IMR-90 (cell line): ENCODE results near the gene GPR3. TPM values are rescaled to one million over a fixed set of nuclear protein-coding genes. Genes with fewer than 3 reads are reported as not detected.

Experiments used
- ATAC-seq: fragments of 200-7000 bp; cut with Tn5 transposase; 2 replicates; pipeline ENCODE4 v1.9.1; 2020; ENCODE audit warnings: low read depth, mild to moderate bottlenecking, moderate library complexity
- BruUV-seq: library from RNA; stranded (reverse); fragments of 400-500 nt; replicated peaks from 2 replicates; lab custom pipeline; 2021; lab: Mats Ljungman, UMichigan
- CTCF ChIA-PET: fragments of 300-600 bp; formaldehyde crosslinking; extraction: SDS; loops from one replicate; lab custom pipeline; 2021; ENCODE audit warnings: antibody characterized with exemption; lab: Yijun Ruan, JAX
- POLR2A ChIA-PET: fragments of 300-600 bp; sonication (Branson Sonifier 250); formaldehyde crosslinking; loops from one replicate; lab custom pipeline; 2022; ENCODE audit warnings: antibody characterized with exemption; ENCODE audit not compliant: unreplicated experiment; lab: Charles Lee
- DNase-seq: peaks from one replicate; pipeline ENCODE4 v3.0.0; 2013
- H2AFZ ChIP-seq: replicated peaks from 2 replicates; pipeline ENCODE3; 2013; ENCODE audit warnings: low read length, mild to moderate bottlenecking; ENCODE audit not compliant: poor library complexity
- H2AK5ac ChIP-seq: 2 replicates; pipeline ENCODE4 v1.6.1; 2013; ENCODE audit warnings: low read depth, low read length, inconsistent platforms
- H2AK9ac ChIP-seq: replicated peaks from 2 replicates; pipeline ENCODE3; 2013; ENCODE audit warnings: mild to moderate bottlenecking, low read depth, low read length, moderate library complexity; ENCODE audit not compliant: poor library complexity
- H2BK120ac ChIP-seq: 2 replicates; pipeline ENCODE4 v1.6.1; 2013; ENCODE audit warnings: low read depth, low read length, inconsistent platforms
- H2BK15ac ChIP-seq: 3 replicates; pipeline ENCODE4 v1.6.1; 2013; ENCODE audit warnings: low read depth, low read length, inconsistent platforms
- H2BK20ac ChIP-seq: 2 replicates; pipeline ENCODE4 v1.6.1; 2013; ENCODE audit warnings: low read depth, mild to moderate bottlenecking, inconsistent platforms, low read length, moderate library complexity
- H2BK5ac ChIP-seq: 2 replicates; pipeline ENCODE4 v1.6.1; 2013; ENCODE audit warnings: mild to moderate bottlenecking, low read depth, low read length, inconsistent platforms; ENCODE audit not compliant: poor library complexity, severe bottlenecking
- H3K14ac ChIP-seq: replicated peaks from 2 replicates; pipeline ENCODE4 v1.6.1; 2013; ENCODE audit warnings: low read depth, low read length, inconsistent platforms
- H3K18ac ChIP-seq: 2 replicates; pipeline ENCODE4 v1.6.1; 2013; ENCODE audit warnings: low read depth, low read length, control low read depth
- H3K23ac ChIP-seq: 2 replicates; pipeline ENCODE4 v1.6.1; 2013; ENCODE audit warnings: low read depth, low read length, inconsistent platforms
- H3K27ac ChIP-seq: 2 replicates; pipeline ENCODE4 v1.5.1; 2013; ENCODE audit warnings: mild to moderate bottlenecking, control low read depth, low read length; ENCODE audit not compliant: insufficient read depth
- H3K27me3 ChIP-seq: 2 replicates; pipeline ENCODE4 v1.6.1; 2013; ENCODE audit warnings: low read length; ENCODE audit not compliant: control insufficient read depth, insufficient read depth
- H3K36me3 ChIP-seq: 2 replicates; pipeline ENCODE4 v1.6.1; 2013; ENCODE audit warnings: low read length, mixed read lengths; ENCODE audit not compliant: control insufficient read depth, insufficient read depth
- H3K4ac ChIP-seq: 2 replicates; pipeline ENCODE4 v1.6.1; 2013; ENCODE audit warnings: low read depth, low read length, inconsistent platforms
- H3K4me1 ChIP-seq: 2 replicates; pipeline ENCODE4 v1.6.1; 2013; ENCODE audit warnings: low read length, mixed read lengths; ENCODE audit not compliant: control insufficient read depth, insufficient read depth
- H3K4me2 ChIP-seq: 2 replicates; pipeline ENCODE4 v1.6.1; 2013; ENCODE audit warnings: low read depth, mild to moderate bottlenecking, control low read depth, low read length, moderate library complexity
- H3K4me3 ChIP-seq: 2 replicates; pipeline ENCODE4 v1.5.1; 2013; ENCODE audit warnings: low read depth, mild to moderate bottlenecking, control low read depth, low read length, moderate library complexity; ENCODE audit not compliant: insufficient read depth
- H3K56ac ChIP-seq: 2 replicates; pipeline ENCODE4 v1.6.1; 2013; ENCODE audit warnings: low read length, inconsistent platforms; ENCODE audit not compliant: insufficient read depth; ENCODE audit errors: extremely low read depth
- H3K79me1 ChIP-seq, 2 experiments: 2 replicates each; pipeline ENCODE4 v1.6.1; 2013; ENCODE audit warnings: low read length in 2 of 2, inconsistent platforms in 1 of 2, low read depth in 1 of 2
- H3K9ac ChIP-seq: 2 replicates; pipeline ENCODE4 v1.6.1; 2013; ENCODE audit warnings: low read depth, low read length, control low read depth
- H3K9me1 ChIP-seq: 2 replicates; pipeline ENCODE4 v1.6.1; 2013; ENCODE audit warnings: low read length, inconsistent platforms; ENCODE audit not compliant: insufficient read depth
- H3K9me3 ChIP-seq: 2 replicates; pipeline ENCODE4 v1.6.1; 2013; ENCODE audit warnings: low read length; ENCODE audit not compliant: control insufficient read depth, insufficient read depth
- H4K20me1 ChIP-seq: 2 replicates; pipeline ENCODE4 v1.6.1; 2013; ENCODE audit warnings: low read length, inconsistent platforms; ENCODE audit not compliant: insufficient read depth
- H4K5ac ChIP-seq: 2 replicates; pipeline ENCODE4 v1.6.1; 2013; ENCODE audit warnings: mild to moderate bottlenecking, low read depth, low read length, control low read depth
- H4K8ac ChIP-seq, 2 experiments: 2 replicates each; pipeline ENCODE4 v1.6.1; 2013; ENCODE audit warnings: low read depth in 2 of 2, low read length in 2 of 2, control low read depth in 1 of 2, inconsistent platforms in 1 of 2
- H4K91ac ChIP-seq: 2 replicates; pipeline ENCODE4 v1.6.1; 2013; ENCODE audit warnings: low read depth, low read length, inconsistent platforms; ENCODE audit not compliant: insufficient read depth
- BHLHE40 ChIP-seq: fragments of 150-350 bp; IDR thresholded peaks from 2 replicates; pipeline ENCODE4 v1.6.1; 2016; ENCODE audit warnings: mild to moderate bottlenecking, low read depth, low read length
- CHD1 ChIP-seq: IDR thresholded peaks from 2 replicates; pipeline ENCODE4 v1.6.1; 2012; ENCODE audit warnings: low read depth, low read length, improper control_type of control experiment
- MAFK ChIP-seq: IDR thresholded peaks from 2 replicates; pipeline ENCODE4 v1.6.1; 2012; ENCODE audit warnings: low read depth, low read length, improper control_type of control experiment
- MXI1 ChIP-seq: IDR thresholded peaks from 2 replicates; pipeline ENCODE4 v1.6.1; 2012; ENCODE audit warnings: low read depth, mild to moderate bottlenecking, low read length, moderate library complexity, borderline replicate concordance
- NFE2L2 ChIP-seq: fragments of 150-350 bp; IDR thresholded peaks from 2 replicates; pipeline ENCODE4 v1.6.1; 2016; ENCODE audit warnings: low read depth, mild to moderate bottlenecking, low read length
- RCOR1 ChIP-seq: IDR thresholded peaks from 2 replicates; pipeline ENCODE4 v1.6.1; 2012; ENCODE audit warnings: mild to moderate bottlenecking, low read length, improper control_type of control experiment; ENCODE audit not compliant: insufficient replicate concordance
- WGBS, 2 experiments: methylation state at CpG; one replicate each; pipeline versions ENCODE4 v1.1.5 to v1.1.7; 2013; ENCODE audit warnings: missing lambda C conversion rate in 2 of 2; ENCODE audit not compliant: insufficient read length in 1 of 2; ENCODE audit errors: extremely low coverage in 2 of 2; 5-methylcytosine and 5-hydroxymethylcytosine counted together
- dilution Hi-C: fragments of 300-500 bp; cut with HindIII; formaldehyde crosslinking; loops from one replicate; pipeline ENCODE4 v1.14.3; 2018; ENCODE audit warnings: low sequenced_read_pairs; ENCODE audit not compliant: unreplicated experiment
- in situ Hi-C: fragments of 300-500 bp; cut with MboI; formaldehyde crosslinking; loops from 3 replicates; pipeline ENCODE4 v1.14.3; 2019; ENCODE audit warnings: low sequenced_read_pairs, inconsistent platforms, mixed read lengths
- intact Hi-C: fragments of 100-400 bp; cut with micrococcal nuclease; formaldehyde crosslinking; loops from 2 replicates; pipeline ENCODE4 v1.10.0; 2022
- polyA plus RNA-seq, 3 experiments: library from polyadenylated mRNA; depleted of rRNA; stranded (reverse); fragments of >200 nt; gene quantifications; 2 replicates each; pipeline ENCODE4 v1.2.3, GENCODE V29; 2012; ENCODE audit warnings: low replicate concordance in 1 of 3
- total RNA-seq: library from RNA; depleted of rRNA; stranded (reverse); fragments of >200 nt; gene quantifications from 2 replicates; pipeline ENCODE4 v1.2.3, GENCODE V29; 2012

GPR3 gene
- total and polyA plus RNA-seq, 2 of the 4 experiments (the other 2 are of a cell fraction) = 0.72 to 4.8 TPM

DNA sequence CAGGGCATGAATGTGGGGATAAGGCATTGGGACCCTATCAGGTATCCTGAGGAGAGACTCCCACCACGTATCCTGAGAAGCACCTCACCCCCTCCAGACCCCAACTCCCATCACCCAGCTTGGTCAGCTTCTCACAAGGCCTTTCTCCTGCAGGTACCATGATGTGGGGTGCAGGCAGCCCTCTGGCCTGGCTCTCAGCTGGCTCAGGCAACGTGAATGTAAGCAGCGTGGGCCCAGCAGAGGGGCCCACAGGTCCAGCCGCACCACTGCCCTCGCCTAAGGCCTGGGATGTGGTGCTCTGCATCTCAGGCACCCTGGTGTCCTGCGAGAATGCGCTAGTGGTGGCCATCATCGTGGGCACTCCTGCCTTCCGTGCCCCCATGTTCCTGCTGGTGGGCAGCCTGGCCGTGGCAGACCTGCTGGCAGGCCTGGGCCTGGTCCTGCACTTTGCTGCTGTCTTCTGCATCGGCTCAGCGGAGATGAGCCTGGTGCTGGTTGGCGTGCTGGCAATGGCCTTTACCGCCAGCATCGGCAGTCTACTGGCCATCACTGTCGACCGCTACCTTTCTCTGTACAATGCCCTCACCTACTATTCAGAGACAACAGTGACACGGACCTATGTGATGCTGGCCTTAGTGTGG is 1.3 kb downstream of the GPR3 start (continued):
- no peak for TF ChIP-seq CHD1

DNA sequence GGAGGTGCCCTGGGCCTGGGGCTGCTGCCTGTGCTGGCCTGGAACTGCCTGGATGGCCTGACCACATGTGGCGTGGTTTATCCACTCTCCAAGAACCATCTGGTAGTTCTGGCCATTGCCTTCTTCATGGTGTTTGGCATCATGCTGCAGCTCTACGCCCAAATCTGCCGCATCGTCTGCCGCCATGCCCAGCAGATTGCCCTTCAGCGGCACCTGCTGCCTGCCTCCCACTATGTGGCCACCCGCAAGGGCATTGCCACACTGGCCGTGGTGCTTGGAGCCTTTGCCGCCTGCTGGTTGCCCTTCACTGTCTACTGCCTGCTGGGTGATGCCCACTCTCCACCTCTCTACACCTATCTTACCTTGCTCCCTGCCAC is 1.8 kb downstream of the GPR3 start:
- no peak overlapping the region for H2AFZ ChIP-seq
- no peak overlapping the region for H3K27ac ChIP-seq
- H3K56ac ChIP-seq = no peak overlapping the region
- H2BK120ac ChIP-seq = no peak overlapping the region
- H2BK15ac ChIP-seq = no peak overlapping the region
- H3K9ac ChIP-seq = no peak overlapping the region; the same call in 1 of the 2 replicates
- no peak overlapping the region for H4K5ac ChIP-seq
- BruUV-seq = no TSS peak
- no peak overlapping the region for H3K4me2 ChIP-seq
- H4K20me1 ChIP-seq = no peaks in the 10 kb centered on the region
- H3K23ac ChIP-seq = peak overlapping the region; percentile 15; the same call in 1 of the 2 replicates
- no peak overlapping the region for H3K14ac ChIP-seq
- no peaks in the 10 kb centered on the region; the same call in 1 of the 2 replicates for H3K36me3 ChIP-seq
- no peaks in the 10 kb centered on the region for H3K9me3 ChIP-seq
- peaks cover 17% of the 10 kb centered on the region for H3K4me1 ChIP-seq
- no peak overlapping the region for H3K4ac ChIP-seq
- ATAC-seq (no peak), DNase-seq (no peak)
- H4K8ac ChIP-seq = no peak overlapping the region
- peaks cover 0 to 28% of the 10 kb centered on the region in 2 experiments; a peak in 3 of 4 replicates for H3K79me1 ChIP-seq
- no peak overlapping the region for H2BK20ac ChIP-seq
- no peak overlapping the region for H3K18ac ChIP-seq
- in situ Hi-C loops = loop anchor here (5.0 to 10.0 kb wide), 2 partner anchors 92 to 289 kb away; no protein-coding TSS in a partner anchor
- CTCF ChIA-PET = interaction anchor here (0.6 to 4.7 kb wide), 10 partner anchors 28 to 349 kb away, joined by 3 to 79 read pairs (median 3); partner anchors contain the start of gene MAP3K6
- H2BK5ac ChIP-seq = peak overlapping the region; percentile 1
- H3K9me1 ChIP-seq = peaks cover 20% of the 10 kb centered on the region
- dilution Hi-C loops = no loop called here
- no peak overlapping the region for H4K91ac ChIP-seq
- H3K27me3 ChIP-seq = no peaks in the 10 kb centered on the region
- no peak overlapping the region for H3K4me3 ChIP-seq
- WGBS, 2 experiments = 97% methylated on average over 9 of the region's 9 CpGs; no CpG with 5 or more reads in 1 of the 2 experiments
- POLR2A ChIA-PET = no interaction called here
- TF ChIP-seq BHLHE40 = no peak
- no peak for TF ChIP-seq MAFK
- no peak for TF ChIP-seq NFE2L2
- no peak for TF ChIP-seq RCOR1
- no peak for TF ChIP-seq MXI1
- intact Hi-C loops = loop anchor here (5.0 to 10.0 kb wide), 3 partner anchors 199 to 292 kb away; no protein-coding TSS in a partner anchor
- peak overlapping the region; percentile 76 for H2AK5ac ChIP-seq
- peak overlapping the region; percentile 60 for H2AK9ac ChIP-seq
